Dendritic cell treated with granulocyte-macrophage colony-stimulating factor and Interleukin-4, amounts not matched to agents 40 ng/mL and 50 ng/mL, for 4 days (primary cell): ENCODE measurements around the gene RNF151.

Source experiments
- H3K27ac Mint-ChIP-seq: one replicate; pipeline ENCODE4 v1.8.0; 2022; ENCODE audit warnings: mild to moderate bottlenecking, mixed read lengths
- H3K27me3 Mint-ChIP-seq: one replicate; pipeline ENCODE4 v1.8.0; 2022; ENCODE audit warnings: mild to moderate bottlenecking, mixed read lengths
- H3K36me3 Mint-ChIP-seq: one replicate; pipeline ENCODE4 v1.8.0; 2022; ENCODE audit warnings: low read depth, mixed read lengths
- H3K4me1 Mint-ChIP-seq: one replicate; pipeline ENCODE4 v1.8.0; 2022; ENCODE audit warnings: low read depth, mixed read lengths
- H3K4me3 Mint-ChIP-seq: one replicate; pipeline ENCODE4 v1.8.0; 2022; ENCODE audit warnings: mild to moderate bottlenecking, moderate library complexity, mixed read lengths
- H3K9me3 Mint-ChIP-seq: one replicate; pipeline ENCODE4 v1.8.0; 2022; ENCODE audit warnings: mixed read lengths
- intact Hi-C: fragments of 100-400 bp; cut with micrococcal nuclease; formaldehyde crosslinking; loops from one replicate; pipeline ENCODE4 v1.15.0; 2022

The RNF151 gene

GRCh38 chr16:1973461-1974156 lies 7.0 kb downstream of the RNF151 start:
- Mint-ChIP-seq H3K4me1 (peaks cover 39% of the 10 kb centered on the region), H3K9me3 (no peaks in the 10 kb centered on the region), H3K27me3 (peaks cover 14% of the 10 kb centered on the region), H3K27ac (peak overlapping the region; percentile 98), H3K36me3 (peaks cover 61% of the 10 kb centered on the region), H3K4me3 (no peak overlapping the region)
- intact Hi-C loops = no loop called here

- H3K4me3 Mint-ChIP-seq = no peak overlapping the region
- H3K4me1 Mint-ChIP-seq = peaks cover 42% of the 10 kb centered on the region
- H3K9me3 Mint-ChIP-seq = no peaks in the 10 kb centered on the region
- peaks cover 69% of the 10 kb centered on the region for H3K36me3 Mint-ChIP-seq
- H3K27me3 Mint-ChIP-seq = peaks cover 20% of the 10 kb centered on the region
- H3K27ac Mint-ChIP-seq = no peak overlapping the region
- intact Hi-C loops = no loop called here
Measured at GRCh38 chr16:1974157-1975070, 7.8 kb downstream of the RNF151 start.

- Mint-ChIP-seq H3K9me3 (no peaks in the 10 kb centered on the region), H3K27me3 (peaks cover 32% of the 10 kb centered on the region), H3K27ac (no peak overlapping the region), H3K36me3 (peaks cover 71% of the 10 kb centered on the region), H3K4me1 (peaks cover 36% of the 10 kb centered on the region), H3K4me3 (no peak overlapping the region)
- intact Hi-C loops = no loop called here
Measured at GRCh38 chr16:1975432-1976215, 9.0 kb downstream of the RNF151 start.

GRCh38 chr16:1976216-1976520 lies 9.5 kb downstream of the RNF151 start:
- intact Hi-C loops = no loop called here
- Mint-ChIP-seq H3K27ac (no peak overlapping the region), H3K4me3 (no peak overlapping the region), H3K27me3 (peaks cover 37% of the 10 kb centered on the region), H3K4me1 (peaks cover 31% of the 10 kb centered on the region), H3K36me3 (peaks cover 71% of the 10 kb centered on the region), H3K9me3 (no peaks in the 10 kb centered on the region)

- Mint-ChIP-seq H3K27ac (no peak overlapping the region), H3K4me3 (no peak overlapping the region), H3K27me3 (peaks cover 48% of the 10 kb centered on the region), H3K36me3 (peaks cover 61% of the 10 kb centered on the region), H3K9me3 (no peaks in the 10 kb centered on the region), H3K4me1 (peaks cover 22% of the 10 kb centered on the region)
- intact Hi-C loops = no loop called here
Measured at GRCh38 chr16:1976951-1977874, 10.6 kb downstream of the RNF151 start.

DNA sequence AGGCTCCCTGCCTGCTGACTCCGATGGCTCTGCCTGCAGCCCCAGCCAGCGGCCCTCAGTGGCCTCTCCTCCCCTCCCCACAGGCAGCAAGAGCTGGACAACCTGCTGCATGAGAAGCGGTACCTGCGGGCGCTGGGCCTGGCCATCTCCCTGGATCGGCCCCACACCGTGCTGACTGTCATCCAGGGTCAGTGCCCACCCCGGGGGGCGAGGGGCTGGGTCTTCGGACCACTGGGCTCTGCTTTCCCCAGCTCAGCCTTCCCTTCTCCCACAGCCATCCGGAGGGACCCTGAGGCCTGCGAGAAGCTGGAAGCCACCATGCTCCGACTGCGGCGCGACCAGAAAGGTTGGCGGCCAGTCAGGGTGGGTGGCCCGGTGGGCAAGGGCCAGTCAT lies 11.2 kb downstream of the RNF151 start:
- Mint-ChIP-seq H3K27ac (no peak overlapping the region), H3K4me3 (no peak overlapping the region), H3K36me3 (peaks cover 60% of the 10 kb centered on the region), H3K4me1 (peaks cover 22% of the 10 kb centered on the region), H3K27me3 (peaks cover 54% of the 10 kb centered on the region), H3K9me3 (no peaks in the 10 kb centered on the region)
- intact Hi-C loops = no loop called here

DNA sequence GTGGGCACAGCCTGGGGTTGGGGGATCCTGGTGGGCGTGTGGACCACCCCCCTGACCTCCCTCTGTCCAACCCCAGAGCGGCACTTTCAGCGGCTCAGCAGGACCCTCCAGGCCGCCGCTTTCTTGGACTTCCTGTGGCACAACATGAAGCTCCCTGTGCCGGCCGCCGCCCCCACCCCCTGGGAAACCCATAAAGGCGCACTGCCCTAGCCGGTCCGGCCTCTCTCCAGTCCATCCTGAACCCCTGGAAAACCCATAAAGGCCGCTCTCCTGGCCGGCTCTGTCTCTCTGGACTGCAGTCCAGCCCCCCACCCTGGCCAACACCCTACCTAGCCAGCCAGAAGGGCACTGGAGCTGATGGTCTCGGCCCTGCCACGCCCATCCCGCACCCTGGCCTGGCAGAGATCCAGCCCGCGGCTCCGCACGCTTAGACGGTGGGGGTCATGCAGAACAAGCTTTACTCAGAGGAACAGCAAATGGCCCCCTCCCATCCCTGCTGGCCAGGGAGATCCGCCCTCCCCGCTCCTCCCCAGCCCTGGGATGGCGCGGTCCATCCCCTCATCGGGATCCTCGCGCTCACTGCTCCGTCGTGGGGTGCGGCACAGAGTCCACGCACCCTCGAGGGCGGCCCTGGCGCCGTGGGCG lies 11.9 kb downstream of the RNF151 start:
- intact Hi-C loops = no loop called here

GRCh38 chr16:1979271-1980029 lies 12.8 kb downstream of the RNF151 start:
- H3K4me1 Mint-ChIP-seq = peaks cover 17% of the 10 kb centered on the region
- H3K9me3 Mint-ChIP-seq = no peaks in the 10 kb centered on the region
- intact Hi-C loops = no loop called here
- no peak overlapping the region for H3K4me3 Mint-ChIP-seq
- H3K27ac Mint-ChIP-seq = no peak overlapping the region
- H3K27me3 Mint-ChIP-seq = peaks cover 62% of the 10 kb centered on the region
- peaks cover 52% of the 10 kb centered on the region for H3K36me3 Mint-ChIP-seq

More for the DNA sequence above, 11.9 kb downstream of the RNF151 start:
- H3K4me3 Mint-ChIP-seq = no peak overlapping the region
- H3K27ac Mint-ChIP-seq = no peak overlapping the region
- H3K4me1 Mint-ChIP-seq = peaks cover 22% of the 10 kb centered on the region
- H3K36me3 Mint-ChIP-seq = peaks cover 60% of the 10 kb centered on the region
- no peaks in the 10 kb centered on the region for H3K9me3 Mint-ChIP-seq
- peaks cover 62% of the 10 kb centered on the region for H3K27me3 Mint-ChIP-seq

GRCh38 chr16:1980030-1980769 lies 13.5 kb downstream of the RNF151 start:
- Mint-ChIP-seq H3K27me3 (peaks cover 62% of the 10 kb centered on the region), H3K4me1 (peaks cover 25% of the 10 kb centered on the region), H3K27ac (no peak overlapping the region), H3K4me3 (no peak overlapping the region), H3K36me3 (peaks cover 46% of the 10 kb centered on the region), H3K9me3 (no peaks in the 10 kb centered on the region)
- intact Hi-C loops = no loop called here

GRCh38 chr16:1980770-1981087 lies 14.1 kb downstream of the RNF151 start:
- Mint-ChIP-seq H3K27ac (no peak overlapping the region), H3K36me3 (peaks cover 46% of the 10 kb centered on the region), H3K4me1 (peaks cover 30% of the 10 kb centered on the region), H3K9me3 (no peaks in the 10 kb centered on the region), H3K4me3 (no peak overlapping the region), H3K27me3 (peaks cover 62% of the 10 kb centered on the region)
- intact Hi-C loops = no loop called here

DNA sequence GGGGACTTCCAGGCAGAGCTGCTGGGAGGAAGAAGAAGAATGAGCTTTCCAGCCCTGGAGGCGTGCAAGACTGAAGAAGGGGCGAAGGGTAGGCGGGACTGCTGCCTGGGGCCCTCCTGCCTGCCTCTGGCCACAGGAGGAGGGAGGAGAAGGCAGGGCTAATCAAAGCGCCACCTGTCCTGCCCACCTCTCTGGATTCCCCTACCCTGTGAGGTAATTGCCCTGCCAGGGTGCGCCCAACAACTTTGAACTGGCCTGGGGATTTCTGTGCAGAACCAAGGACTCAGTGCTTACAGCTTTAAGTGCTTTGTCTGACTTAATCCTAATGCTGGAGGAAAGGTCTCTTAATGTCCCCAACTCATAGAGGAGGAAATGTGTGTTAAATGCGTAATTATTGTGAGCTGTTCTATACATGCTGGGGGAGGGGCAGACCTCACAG lies 14.8 kb downstream of the RNF151 start, which contains the start of gene NOXO1:
NOXO1 (minus strand) TSS at position 72 of the 439 bp plus-strand sequence. CDS start 290 bp downstream, outside the sequence.
- Mint-ChIP-seq H3K4me1 (peaks cover 36% of the 10 kb centered on the region), H3K27ac (no peak within 1 kb of the TSS), H3K36me3 (peaks cover 46% of the 10 kb centered on the region), H3K27me3 (peaks cover 62% of the 10 kb centered on the region), H3K9me3 (no peaks in the 10 kb centered on the region), H3K4me3 (no peak within 1 kb of the TSS)
- intact Hi-C loops = no loop called here

GRCh38 chr16:1982013-1982433 lies 15.4 kb downstream of the RNF151 start:
- Mint-ChIP-seq H3K4me3 (no peak overlapping the region), H3K4me1 (peaks cover 42% of the 10 kb centered on the region), H3K27me3 (peaks cover 66% of the 10 kb centered on the region), H3K9me3 (no peaks in the 10 kb centered on the region), H3K27ac (no peak overlapping the region), H3K36me3 (peaks cover 46% of the 10 kb centered on the region)
- intact Hi-C loops = no loop called here
